ENCODE results near the gene FTO.

The FTO gene

DNA sequence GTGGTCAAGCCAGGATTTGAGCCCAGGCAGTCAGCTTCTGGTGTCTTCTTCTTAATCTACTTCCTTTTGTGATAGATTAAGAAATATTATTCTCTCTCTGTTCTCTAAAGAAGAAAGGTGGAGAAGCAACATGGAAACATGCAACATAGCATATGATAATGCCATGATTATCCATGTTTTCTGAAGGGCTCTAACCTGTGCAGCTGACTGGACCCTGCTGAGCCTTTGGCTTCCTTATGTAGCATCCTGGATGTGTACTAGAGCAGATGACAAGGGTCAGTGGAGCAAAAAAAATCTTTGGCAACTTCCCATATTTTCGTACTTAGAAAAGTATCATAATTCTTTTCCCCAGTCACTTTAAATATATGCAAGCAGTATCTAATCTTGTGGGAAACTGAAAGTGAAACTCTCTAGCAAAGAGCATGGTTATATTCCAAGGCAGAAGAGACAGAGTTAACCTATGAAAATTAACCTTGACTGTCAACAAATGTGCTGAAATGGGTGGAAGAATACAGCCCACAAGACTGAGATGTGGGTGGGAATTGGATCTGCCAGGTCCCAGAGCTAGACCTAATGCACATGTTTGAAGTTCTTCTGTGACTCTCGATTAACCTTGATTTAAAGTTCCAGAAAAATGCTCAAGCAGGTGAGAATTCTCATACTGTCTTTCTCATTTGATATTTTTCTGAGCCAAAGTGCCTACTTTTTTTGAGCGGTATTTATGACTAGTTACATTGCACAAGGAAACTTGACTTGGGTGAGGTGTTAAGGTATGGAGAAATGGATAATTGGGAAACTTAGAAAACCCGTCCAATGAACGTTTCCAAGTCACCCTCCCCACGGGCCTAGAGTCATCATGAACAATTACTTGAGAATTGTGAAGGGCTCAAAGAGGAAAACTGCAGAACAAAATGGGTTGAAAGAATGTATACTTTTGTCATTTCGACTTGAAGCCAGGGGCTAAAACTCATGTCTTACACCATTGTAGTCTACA is 248.6 kb downstream of the FTO start:
- Histone ChIP-seq H3K36me3 (no peaks in the 10 kb centered on the region), H3K27me3 (no peaks in the 10 kb centered on the region), H3K9me3 (no peaks in the 10 kb centered on the region), H3K4me1 (no peaks in the 10 kb centered on the region), H3K4me3 (ENCODE audit: low read depth, low read length) (no peak overlapping the region)
- DNase-seq: no peak
- TF ChIP-seq, protein P1, sequence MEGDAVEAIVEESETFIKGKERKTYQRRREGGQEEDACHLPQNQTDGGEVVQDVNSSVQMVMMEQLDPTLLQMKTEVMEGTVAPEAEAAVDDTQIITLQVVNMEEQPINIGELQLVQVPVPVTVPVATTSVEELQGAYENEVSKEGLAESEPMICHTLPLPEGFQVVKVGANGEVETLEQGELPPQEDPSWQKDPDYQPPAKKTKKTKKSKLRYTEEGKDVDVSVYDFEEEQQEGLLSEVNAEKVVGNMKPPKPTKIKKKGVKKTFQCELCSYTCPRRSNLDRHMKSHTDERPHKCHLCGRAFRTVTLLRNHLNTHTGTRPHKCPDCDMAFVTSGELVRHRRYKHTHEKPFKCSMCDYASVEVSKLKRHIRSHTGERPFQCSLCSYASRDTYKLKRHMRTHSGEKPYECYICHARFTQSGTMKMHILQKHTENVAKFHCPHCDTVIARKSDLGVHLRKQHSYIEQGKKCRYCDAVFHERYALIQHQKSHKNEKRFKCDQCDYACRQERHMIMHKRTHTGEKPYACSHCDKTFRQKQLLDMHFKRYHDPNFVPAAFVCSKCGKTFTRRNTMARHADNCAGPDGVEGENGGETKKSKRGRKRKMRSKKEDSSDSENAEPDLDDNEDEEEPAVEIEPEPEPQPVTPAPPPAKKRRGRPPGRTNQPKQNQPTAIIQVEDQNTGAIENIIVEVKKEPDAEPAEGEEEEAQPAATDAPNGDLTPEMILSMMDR (IDR thresholded peaks at IDR 0.05; ENCODE audit: low read depth, low read length): no peak

DNA sequence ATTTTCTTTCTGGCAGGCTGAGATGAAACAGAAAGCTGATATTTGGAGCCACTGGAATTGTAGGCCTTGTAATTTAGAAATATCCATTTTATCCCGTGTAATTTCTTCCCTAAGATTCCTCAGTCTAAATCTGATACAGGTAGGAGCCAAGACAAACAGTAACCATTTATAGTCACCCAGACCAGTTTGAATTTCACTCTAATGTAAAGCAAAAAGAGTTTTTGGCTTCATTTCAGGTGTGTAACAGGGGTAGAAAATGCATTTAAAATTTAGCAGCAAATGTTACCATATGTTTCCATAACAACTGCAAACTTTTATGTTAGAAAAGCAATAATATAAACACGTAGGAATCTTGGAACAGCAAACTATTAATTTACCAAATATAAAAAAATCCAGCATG is 249.4 kb downstream of the FTO start:
- no peaks in the 10 kb centered on the region for H3K9me3 ChIP-seq
- no peak overlapping the region for H3K4me3 ChIP-seq (ENCODE audit: low read depth, low read length)
- DNase-seq: no peak
- TF ChIP-seq, protein P1 (IDR thresholded peaks at IDR 0.05; ENCODE audit: low read depth, low read length): no peak
- H3K36me3 ChIP-seq: no peaks in the 10 kb centered on the region
- H3K27me3 ChIP-seq: no peaks in the 10 kb centered on the region
- H3K4me1 ChIP-seq: no peaks in the 10 kb centered on the region

- no peak for DNase-seq
- no peak overlapping the region for H3K4me3 ChIP-seq (ENCODE audit: low read depth, low read length)
- no peaks in the 10 kb centered on the region for H3K36me3 ChIP-seq
- no peaks in the 10 kb centered on the region for H3K27me3 ChIP-seq
- H3K4me1 ChIP-seq: peaks cover 3% of the 10 kb centered on the region; the same call in 1 of the 2 replicates
- TF ChIP-seq, protein P1 (IDR thresholded peaks at IDR 0.05; ENCODE audit: low read depth, low read length): no peak
- no peaks in the 10 kb centered on the region for H3K9me3 ChIP-seq
These were observed 251.4 kb downstream of the FTO start for GRCh38 chr16:53955221-53955875.

- TF ChIP-seq, protein P1 (IDR thresholded peaks at IDR 0.05; ENCODE audit: low read depth, low read length): no peak
- DNase-seq: no peak
- Histone ChIP-seq H3K9me3 (no peaks in the 10 kb centered on the region), H3K4me1 (peaks cover 7% of the 10 kb centered on the region; the same call in 1 of the 2 replicates), H3K27me3 (no peaks in the 10 kb centered on the region), H3K4me3 (ENCODE audit: low read depth, low read length) (no peak overlapping the region), H3K36me3 (no peaks in the 10 kb centered on the region)
These were observed 254.5 kb downstream of the FTO start for GRCh38 chr16:53958341-53958880.

DNA sequence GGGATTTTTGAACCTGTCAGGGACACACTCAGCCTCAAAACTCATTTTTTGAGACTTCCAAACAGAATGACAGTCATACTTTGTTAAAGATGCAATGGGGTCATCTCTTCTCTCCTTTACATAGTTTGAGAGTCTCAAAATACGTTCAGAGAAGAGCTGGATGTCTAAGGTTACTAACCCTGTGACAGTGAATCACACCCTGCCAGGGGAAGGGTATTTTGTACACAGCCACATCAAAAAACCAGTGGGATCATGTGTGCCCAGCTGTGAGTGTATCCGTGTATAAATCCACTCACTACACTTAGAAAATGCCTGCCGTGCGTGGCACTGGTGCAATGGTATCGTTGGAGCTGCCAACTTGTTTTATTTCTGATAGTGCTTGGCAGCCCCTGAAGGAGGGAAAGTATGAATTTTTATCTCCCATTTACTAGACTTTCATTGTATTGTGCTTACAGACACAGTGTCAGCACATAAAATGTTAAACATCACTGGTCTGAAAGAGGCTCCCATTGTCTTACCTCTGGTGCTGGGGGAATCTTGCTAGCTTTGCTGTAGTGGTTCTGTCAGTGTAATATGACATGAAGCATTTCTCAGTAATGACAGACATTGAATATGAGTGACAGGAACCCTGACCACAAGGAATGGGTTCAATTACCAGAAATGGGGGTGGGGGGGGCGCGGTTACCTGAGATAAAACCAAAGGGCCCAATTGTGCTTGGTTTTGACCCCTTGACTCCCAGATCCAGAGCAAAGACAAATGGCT is 256.3 kb downstream of the FTO start:
- DNase-seq: no peak

More for the DNA sequence above, 256.3 kb downstream of the FTO start:
- Histone ChIP-seq H3K36me3 (no peaks in the 10 kb centered on the region), H3K4me1 (peaks cover 7% of the 10 kb centered on the region; the same call in 1 of the 2 replicates), H3K27me3 (no peaks in the 10 kb centered on the region), H3K9me3 (no peaks in the 10 kb centered on the region), H3K4me3 (ENCODE audit: low read depth, low read length) (no peak overlapping the region)
- TF ChIP-seq, protein P1 (IDR thresholded peaks at IDR 0.05; ENCODE audit: low read depth, low read length): no peak

Measured in BE2C (cell line).